Dermis microvascular lymphatic vessel endothelial cell (primary cell): ENCODE data around the gene RANBP3L. TPM values are rescaled to one million over a fixed set of nuclear protein-coding genes. Genes with fewer than 3 reads are reported as not detected.
"Not testable (repeated sequence)": the region's sequence is repeated elsewhere in the genome, so short reads cannot be mapped to it uniquely, and the experiment has no call there.

ENCODE experiments used
- DNase-seq, 2 donors: peaks; one replicate each; pipeline versions ENCODE4 v3.0.0 to v3.0.0-alpha.2; 2010; ENCODE audit warnings: low read depth in 2 of 2
- total RNA-seq: library from RNA; depleted of rRNA; stranded (reverse); fragments of >200 nt; gene quantifications from 2 replicates; pipeline ENCODE4 v1.2.1, GENCODE V29; 2014

Gene RANBP3L
- total RNA-seq, 1 donor from 2014 or later, result under 0.01 TPM

DNA sequence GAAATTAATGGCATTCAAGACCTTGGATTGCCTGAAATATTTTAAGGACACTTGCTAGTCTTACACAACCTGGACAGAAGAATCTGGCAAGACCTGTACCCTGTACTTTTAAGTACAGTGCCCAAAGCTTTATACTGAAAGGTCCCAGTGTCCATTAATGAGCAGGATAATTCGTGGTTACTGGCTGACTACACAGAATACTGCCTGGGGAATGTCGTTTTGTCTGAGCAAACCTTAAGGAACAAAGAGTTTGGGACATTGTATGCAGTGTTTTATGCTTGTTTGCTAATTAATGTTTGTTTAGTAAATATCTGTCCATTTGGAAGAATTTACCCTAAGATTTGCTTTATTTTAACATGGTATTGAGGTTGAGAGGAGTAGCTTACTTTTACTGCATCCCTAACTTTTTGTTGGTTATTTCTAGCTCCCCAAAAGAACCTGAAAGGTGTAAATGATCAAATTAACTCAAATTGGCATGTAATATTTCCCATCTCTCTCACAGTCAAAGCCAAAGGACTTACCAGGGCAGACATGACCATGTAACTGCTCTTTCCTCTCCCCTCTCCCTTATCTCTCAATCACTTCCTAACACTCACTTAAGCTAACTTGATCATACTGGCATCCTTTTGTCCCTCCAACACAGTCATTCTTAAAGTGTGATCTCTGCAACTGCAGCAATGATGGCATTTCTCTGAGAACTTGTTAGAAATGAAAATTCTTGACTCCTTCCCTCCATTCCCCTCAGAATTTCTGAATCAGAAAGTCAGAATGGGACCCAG, 15.7 kb downstream of the RANBP3L start:
- no peak for DNase-seq

DNA sequence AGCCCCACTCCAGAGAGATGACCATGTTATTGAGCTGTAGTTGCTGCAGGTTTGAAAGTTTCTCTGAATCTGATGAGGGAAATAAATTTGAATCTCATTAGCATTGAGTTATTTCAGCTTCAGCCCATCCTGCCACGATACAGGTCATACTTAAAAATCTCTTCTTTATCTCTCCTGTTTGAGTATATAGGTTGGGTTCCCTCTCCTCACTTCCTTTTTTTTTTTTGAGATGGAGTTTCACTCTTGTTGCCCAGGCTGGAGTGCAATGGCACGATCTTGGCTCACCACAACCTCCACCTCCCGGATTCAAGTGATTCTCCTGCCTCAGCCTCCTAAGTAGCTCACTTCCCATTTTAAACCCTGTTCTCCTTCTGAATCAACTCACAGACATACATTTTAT, 17.9 kb downstream of the RANBP3L start:
- not testable (repeated sequence) for DNase-seq

DNA sequence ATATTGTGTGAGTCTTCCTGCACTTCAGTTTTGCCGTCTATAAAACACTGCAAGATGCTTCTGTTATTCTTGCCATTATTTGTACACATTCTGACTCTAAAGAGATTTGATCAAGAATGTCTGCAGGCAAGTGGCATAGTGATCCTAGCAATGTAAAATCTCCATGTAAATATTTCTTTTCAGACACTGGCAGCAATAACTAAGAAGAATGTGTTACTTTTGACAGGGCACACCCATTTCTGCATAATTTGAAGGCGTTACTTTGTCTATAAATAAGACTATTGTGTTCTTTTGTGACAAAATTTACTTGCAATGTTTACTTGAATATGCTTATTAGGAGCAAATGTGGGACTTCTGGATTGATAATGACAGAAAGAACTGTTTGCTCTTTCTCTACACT, 20.1 kb downstream of the RANBP3L start:
- DNase-seq, result no peak

DNA sequence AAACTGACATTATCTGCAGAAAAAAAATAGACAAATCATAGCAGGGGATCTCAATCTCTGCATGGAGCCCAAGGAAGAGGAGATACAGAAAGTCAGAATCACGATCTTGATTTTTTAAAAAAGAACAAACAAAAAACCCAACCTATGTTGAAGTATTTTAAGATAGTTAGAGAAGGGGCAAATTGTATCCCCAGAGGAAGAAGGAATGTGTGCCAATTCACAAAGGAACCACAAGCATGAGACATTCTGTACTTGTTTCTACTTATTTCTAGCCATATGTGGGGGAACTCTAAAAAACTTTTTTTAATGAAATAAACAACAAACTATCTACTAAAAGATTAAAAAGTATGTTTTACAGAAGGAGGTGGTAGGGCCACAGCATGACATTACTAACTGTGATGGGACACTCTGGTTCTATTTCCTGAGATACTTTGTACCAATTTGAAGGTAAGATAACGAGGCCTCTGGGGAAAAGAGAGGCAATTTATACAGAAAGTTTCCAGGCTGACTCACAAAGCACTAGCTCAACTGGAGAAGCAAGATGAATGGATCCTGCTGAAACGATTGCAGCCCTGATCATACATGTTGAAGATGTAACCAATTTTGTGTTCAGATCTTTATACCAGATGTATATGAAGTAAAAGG, 22.5 kb downstream of the RANBP3L start:
- no peak for DNase-seq

DNA sequence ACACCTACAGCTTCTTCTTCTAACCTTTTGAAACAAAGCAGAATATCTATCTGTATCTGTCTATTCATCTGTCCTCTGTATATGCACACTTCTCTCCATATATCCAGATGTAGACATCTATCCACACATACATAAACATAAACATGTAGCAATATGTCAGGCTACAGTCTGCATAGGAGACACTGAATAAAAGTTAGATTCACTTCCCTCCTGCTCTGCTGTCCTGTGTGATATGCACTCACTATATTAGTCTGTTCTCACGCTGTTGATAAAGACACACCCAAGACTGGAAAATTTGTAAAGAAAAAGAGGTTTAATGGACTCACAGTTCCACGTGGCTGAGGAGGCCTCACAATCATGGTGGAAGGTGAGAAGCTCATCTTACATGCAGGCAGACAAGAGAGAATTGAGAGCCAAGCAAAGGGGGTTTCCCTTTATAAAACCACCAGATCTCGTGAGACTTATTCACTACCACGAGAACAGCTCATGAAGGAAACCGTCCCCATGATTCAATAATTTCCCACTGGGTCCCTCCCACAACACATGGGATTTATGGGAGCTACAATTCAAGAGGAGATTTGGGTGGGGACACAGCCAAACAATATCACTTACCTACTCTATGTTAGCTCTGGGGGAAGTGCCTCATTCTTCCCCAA, 24.1 kb downstream of the RANBP3L start:
- DNase-seq, result no peak

DNA sequence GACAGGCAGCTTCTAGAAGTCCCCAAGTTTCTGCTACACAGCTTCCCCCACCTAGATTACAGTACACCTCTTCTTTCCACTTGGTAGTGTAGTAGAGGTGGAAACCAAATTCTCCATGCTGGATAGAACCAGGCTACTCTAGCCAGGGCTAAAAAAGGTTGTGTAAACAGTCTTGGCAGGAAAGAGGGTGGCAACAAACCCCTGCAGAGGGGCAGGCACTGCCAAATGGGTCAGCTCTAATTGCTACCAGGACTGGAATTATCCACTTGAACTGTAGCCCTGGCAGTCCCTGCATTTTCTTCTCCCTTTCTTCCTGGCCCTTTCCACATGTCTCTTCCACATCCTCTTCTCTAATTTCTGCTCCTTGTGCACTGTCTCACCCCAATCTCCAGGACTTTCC, 24.8 kb downstream of the RANBP3L start:
- no peak for DNase-seq

DNA sequence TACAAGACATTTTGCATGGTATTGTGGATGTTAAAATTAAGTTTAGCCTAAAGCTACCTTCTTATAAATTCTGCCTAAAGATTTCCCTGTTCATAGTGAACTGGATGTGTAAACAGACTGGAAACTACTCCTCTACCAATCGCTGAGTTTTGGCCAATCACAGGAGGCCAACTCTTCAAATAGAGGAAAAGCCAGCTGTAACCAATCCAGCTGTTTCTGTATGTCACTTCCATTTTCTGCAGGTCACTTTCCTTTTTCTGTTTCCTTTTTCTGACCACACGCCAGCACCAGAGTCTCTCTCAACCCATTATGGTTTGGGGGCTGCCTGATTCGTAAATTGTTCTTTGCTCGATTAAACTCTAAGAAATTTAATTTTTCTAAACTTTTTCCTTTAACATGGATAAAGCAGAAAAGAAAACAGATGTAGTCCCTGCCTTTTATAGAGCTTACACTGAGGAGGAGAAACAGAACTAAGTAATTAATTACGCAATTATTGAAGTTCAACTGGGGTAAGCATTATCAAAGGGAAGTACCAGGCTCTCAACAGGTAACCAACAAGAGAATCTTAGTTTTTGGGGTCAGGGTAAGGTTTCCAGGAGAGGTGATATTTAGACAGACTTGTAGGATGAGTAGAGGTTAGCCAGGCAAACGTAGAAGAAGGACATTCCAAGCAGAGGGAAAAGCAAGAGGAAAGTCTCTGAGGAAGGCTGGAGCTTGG, 27.7 kb downstream of the RANBP3L start:
- no peak for DNase-seq

DNA sequence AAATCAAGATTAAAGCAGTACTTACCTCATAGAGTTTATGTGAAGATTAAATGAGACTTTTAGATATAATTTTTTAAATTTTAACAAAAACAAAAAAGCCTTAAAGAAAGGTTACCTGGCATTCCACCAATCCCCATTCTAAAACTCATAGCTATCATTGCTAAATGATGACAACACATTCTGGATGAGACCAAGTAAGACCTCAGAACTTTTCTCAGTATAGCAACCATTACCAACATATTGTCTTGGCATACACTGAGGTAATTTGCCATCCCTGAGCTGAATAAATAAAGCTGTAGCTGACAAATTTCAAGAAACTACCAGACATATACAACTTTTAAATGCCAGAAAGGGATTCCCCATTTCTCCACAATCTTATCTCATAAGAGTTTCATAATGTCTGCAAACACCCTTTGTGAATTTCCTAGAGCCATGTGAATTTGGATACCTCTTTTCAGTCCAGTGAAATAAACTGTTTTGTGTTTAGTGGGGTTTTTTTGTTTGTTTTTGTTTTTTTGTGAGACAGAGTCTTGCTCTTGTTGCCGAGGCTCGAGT, 29.5 kb downstream of the RANBP3L start:
- DNase-seq, result no peak

DNA sequence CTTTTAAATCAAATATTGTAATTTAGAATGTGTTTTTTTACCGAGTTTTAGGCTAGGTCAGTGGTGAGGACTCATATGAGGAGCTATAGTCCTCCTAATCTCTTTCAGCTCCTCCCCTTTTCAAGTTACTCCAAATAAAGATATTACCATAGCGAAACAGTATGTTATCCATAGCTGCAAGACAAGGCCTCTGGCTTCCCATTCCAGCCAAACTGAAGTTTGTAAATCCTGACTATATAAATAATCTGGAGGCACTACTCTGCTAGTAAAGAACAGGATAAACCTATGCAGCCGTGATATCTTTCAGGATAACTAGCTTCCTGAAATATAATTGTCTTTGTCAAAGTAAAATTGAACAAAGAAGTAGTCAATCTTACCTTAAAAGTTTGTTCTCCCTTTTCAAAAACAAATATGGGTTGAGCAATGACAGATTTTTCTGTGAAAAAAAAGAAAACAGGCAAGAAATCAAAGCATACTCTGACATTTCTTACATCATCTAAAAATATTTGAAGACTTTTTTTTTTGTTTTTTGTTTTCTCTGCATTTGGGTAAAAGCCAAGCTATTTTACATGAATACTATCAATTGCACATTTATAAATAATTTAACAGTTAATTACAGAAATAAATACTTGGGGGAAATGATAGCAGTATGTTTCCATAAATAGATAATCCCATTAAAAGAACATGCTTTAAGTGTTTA, 30.7 kb downstream of the RANBP3L start:
- no peak for DNase-seq

DNA sequence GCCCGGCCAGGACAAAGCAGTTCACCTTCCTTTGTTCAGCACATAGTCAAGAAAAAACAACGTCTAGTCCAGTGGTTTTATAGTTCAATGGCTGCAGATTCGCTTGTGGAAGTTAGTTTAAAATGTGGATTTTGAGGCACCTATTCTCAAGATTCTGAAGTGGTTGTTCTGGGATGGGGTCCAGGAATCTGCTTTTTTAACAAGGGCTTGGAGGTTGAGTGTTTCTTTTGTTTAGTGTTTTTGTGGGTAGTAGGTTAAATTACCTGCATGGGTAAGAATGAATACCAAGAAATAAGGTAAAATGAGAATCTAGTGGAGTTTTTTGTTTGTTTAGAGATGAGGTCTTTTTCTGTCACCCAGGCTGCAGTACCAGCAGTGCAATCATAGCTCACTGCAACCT, 31.5 kb downstream of the RANBP3L start:
- no peak for DNase-seq

DNA sequence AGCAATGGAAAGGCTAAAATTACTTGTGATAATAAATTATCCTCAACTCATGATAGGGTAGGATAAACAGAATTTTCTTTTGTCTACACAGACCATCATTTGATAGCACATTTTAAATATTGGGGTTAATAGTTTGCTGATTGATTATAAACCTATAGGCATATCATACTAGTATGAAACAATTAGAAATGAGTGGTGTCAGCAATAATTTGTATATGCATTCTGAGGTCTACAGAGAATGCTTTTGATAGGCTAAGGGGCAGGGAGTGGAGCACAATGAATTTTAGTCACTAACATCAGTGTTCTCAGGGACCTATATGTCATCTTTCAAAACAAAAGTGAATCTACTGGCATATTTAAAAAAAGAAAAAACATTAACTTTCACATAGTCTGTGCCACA, 32.2 kb downstream of the RANBP3L start:
- no peak for DNase-seq

DNA sequence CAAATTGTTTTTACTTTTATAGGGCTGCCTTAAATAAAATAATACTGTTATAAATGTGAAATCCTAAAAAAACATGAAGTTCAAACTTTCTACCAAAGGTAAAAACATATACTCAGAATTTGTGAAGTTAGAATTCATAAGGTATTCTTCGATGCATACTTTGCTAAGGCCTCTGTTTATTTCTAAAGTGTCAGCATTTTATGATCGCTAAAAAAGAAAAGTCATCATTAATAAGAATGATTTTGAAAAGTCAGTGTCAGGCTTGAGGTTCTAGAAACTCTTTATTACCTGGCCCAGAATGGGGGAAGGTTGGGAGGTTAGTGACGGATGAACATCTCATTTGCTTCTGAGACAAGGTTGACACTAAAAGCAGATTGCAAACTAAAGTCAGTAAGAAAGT, 33.8 kb downstream of the RANBP3L start:
- no peak for DNase-seq

DNA sequence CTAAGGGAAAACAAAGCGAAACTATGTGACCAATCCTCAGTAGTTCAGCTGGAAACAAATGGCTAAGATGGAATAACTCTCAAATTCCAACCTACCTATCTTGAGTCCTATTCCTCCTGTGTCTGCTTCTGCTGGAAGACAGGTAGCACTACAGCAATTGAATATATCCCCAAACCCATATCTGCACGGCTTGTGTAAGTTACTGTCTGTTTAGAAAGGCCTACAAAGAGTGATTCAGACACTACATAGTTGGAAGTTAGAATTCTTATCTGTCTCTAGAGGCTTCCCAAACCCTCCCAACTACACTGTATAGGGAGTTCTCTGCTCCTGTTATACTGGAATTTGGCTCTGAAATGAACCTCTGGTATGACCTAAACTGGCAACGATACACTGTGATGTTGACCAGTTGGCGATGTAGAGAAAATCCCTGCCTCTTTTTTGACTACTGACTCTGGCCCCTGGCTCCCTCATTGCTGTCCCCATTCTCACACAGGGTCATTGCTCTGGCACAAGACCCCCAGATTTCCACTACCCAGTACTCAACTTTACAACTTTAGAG, 37.4 kb downstream of the RANBP3L start:
- DNase-seq, result no peak

DNA sequence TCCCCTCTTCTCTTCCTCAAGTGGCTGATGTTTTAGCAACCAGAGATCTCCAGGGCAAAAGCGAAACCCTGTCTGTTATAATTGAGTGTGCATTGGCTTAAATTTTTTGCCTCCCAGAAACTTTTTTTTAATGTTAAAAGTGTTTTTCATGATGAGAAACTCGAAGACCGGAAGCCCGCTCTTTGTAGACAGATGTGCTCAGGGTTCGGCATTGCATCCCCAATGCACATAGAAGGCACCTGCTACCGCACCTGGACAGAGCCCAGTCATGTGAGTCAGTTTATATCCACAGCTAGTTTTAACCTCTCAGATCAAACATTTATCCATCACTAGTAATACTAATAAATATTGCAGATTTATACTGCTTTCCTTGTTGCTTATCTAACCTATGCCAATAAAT, 40.5 kb downstream of the RANBP3L start:
- DNase-seq, result no peak

DNA sequence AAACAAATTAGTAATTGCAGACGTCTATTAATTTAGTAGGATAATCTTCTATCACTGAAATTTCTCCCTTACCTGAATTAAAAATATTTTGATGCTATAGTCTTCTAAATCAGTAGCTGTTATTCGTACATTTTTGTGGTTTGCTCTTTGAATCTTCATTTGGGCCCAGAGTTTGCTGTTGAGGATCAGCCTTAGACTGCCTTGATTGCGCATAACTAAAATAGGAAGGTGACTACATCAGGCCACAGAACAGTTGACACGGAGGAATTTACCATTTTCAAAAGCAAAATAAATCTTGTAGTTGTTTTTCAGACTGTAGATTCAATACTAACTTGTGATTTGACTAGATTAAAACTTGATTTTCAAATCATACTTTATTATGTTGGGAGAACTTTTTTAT, 48.1 kb downstream of the RANBP3L start:
- DNase-seq, result no peak

DNA sequence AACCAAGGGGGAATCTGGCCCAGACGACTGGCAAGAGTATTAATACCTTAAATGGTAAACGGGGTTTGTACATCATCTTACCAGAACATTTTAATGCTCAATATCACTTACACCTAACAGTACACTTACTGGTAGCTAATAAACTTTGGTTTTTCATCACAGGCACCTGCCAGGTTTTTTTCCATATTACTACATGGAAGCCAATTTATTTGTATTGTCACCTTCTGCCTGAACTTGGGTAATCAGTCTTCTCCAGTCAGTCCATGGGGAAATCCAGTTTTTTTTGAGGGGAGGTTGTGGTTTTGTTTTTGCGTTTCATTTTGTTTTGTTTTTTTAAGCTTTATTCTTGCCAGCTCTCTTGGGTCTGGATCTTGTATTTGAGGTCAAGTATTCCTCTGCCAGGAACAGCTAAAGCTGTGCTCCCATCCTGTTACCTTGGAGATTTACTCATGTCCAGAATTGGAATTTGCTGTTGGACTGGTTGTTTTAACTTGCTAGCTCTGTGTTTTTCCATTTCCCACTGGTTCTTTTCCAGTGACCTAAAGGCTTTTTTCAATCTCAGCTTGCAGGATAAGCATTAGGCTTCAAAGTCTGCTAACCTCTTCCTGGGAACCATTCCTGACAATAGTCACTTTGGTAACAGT, 48.9 kb downstream of the RANBP3L start:
- DNase-seq, result peak in 1 of 2 donors; percentile 4

DNA sequence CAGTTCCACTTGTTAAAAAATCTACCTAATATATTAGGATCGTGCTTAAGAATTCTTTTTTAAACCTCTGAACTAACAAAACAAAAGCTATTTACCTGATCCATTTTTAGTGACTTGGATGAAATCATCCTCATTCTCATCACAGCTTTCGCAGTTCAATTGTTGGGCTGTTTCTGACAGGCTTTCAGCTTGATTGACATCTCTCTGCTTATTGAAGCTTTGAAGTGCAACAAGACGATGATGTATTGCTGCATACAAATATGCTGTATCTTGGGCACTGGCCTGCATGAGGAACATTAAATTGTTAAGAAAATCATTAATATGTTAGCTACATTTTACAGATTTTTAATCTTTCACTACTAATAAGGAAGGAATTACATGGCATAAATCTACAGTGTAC, 50.5 kb downstream of the RANBP3L start:
- no peak for DNase-seq

DNA sequence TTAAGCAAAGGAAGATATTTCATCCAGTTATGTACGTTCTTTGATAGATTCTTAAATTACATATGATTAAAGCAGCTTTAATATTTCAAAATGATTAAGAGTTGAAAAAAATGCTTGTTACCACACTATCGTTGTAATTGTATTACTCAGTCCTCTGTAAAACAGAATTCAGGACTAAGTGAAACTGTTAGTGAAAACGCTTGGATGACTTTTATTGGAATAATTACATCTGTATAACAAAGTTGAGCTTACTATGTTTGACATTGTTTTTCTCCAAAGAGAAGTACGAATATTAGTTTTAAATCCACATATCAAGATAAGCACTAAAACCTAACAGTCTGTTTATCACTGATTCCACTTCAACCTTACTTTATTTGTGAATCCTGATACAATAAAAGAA, 51.3 kb downstream of the RANBP3L start:
- DNase-seq, result no peak

DNA sequence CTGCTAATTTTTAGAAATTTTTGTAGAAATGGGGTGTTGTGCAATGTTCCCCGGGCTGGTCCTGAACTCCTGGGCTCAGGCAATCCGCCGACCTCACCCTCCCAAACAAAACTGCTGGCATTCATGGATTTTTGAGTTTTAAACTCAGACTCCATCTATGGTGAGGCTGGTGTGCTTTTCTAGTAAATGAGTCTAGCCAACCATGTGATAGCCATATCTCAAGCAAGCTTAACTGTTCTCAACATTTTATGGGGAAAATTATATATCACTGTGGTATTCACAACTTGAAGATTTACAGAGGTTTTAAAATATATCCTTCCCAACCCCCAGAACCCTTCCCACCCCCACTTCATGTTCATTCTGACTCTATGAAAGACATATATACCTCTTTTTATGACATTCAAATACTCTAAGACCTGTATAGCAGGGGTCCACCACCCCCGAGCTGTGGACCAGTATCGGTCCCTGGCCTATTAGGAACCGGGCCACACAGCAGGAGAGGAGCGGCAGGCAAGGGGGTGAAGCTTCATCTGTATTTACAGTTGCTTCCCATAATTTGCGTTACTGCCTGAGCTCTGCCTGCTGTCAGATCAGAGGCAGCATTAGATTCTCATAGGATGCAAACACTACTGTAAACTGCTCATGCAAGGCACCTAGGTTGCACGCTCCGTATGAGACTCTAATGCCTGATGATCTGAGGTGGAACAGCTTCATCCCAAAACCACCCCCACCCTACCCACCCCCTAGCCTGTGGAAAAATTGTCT, 55.5 kb downstream of the RANBP3L start:
- DNase-seq, result no peak

DNA sequence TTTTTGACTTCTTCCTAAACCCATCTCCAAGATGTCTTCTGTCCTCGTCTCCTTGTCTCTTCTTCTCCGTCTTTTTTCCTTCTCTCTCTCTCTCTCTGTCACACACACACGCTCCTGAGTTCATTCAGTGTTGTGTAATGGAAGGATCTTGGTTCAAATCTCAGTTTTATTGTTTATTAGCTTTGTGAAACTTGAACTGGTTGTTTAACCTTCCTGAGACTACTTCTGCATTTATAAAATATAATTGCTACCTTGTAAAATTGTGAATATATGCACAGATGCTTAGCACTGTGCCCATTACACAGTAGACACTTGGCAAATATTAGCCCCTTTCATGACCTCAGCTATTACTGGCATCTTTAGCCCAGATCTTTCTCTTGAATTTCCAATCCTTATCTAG, 57.6 kb downstream of the RANBP3L start:
- no peak for DNase-seq
